Measurements from ENCODE around the gene CASP4.

Gene CASP4

DNA sequence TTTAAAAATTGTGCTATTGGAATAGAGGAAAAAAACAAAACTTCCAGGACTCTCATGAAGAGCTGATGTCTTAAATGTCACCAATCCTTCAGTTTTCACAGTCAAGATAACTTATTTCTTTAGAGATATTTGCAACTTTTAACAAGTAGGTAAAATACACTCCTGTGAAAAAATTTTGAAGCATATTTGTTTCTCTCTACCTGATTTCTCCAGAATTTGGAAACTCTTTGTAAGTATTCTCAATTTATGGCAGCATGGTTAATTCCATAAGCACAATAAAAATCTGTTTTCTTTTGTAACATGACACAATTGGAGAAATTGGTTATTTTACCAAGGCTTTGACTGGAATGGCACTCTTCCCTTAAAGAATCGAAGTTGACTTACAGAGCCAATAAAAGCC lies 4.1 kb downstream of the CASP4 start:
- Histone ChIP-seq H3K9me3 (ENCODE audit: control insufficient read depth, insufficient read depth, low read depth, low read length) (no peaks in the 10 kb centered on the region), H3K27ac (ENCODE audit: extremely low read depth, low read depth, low read length) (no peak overlapping the region), H3K4me3 (ENCODE audit: low read depth, low read length) (no peak overlapping the region), H3K36me3 (ENCODE audit: control insufficient read depth in 2 of 2, insufficient read depth in 1 of 2, low read length in 2 of 2) (no peaks in the 10 kb centered on the region), H3K4me1 (ENCODE audit: control insufficient read depth, insufficient read depth, low read length) (no peaks in the 10 kb centered on the region)
- CTCF ChIA-PET: no interaction called here
- TF ChIP-seq ZNF791 (tag by site-specific recombination; IDR thresholded peaks at IDR 0.05): no peak
- peak; percentile 91 for TF ChIP-seq SETDB1 (IDR thresholded peaks at IDR 0.05; ENCODE audit: insufficient read length, low read length)
- TF ChIP-seq ZNF549 (tag by site-specific recombination; IDR thresholded peaks at IDR 0.05): no peak
- POLR2A ChIA-PET: no interaction called here

DNA sequence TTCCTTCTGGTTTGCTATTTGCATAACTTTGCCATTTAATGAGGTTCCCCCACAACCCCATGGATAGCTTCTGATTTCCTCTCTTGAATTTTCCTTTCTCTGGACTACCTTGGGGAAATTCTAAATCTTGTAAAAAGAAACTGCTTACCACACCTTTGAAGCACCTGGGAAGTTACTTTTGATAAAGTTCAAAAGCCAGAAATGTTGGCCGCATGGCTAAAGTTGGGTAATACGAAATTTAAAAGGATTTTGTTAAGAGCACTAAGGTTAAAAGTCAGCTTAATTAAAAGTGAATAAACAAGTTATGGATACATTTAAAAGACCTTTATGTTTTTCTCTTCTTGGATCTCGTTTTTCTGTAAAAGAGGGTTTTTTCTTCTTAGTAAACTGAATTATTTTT lies 5.5 kb downstream of the CASP4 start:
- H3K9me3 ChIP-seq (ENCODE audit: control insufficient read depth, insufficient read depth, low read depth, low read length): no peaks in the 10 kb centered on the region
- no peak overlapping the region for H3K4me3 ChIP-seq (ENCODE audit: low read depth, low read length)
- no peak for TF ChIP-seq ZNF76 (tag by site-specific recombination; IDR thresholded peaks at IDR 0.05; ENCODE audit: borderline replicate concordance, low read depth)
- TF ChIP-seq ZNF174 (tag by site-specific recombination; IDR thresholded peaks at IDR 0.05): no peak
- no peak for TF ChIP-seq ZNF248 (tag by site-specific recombination; IDR thresholded peaks at IDR 0.05)
- no peak for TF ChIP-seq ZNF544 (tag by site-specific recombination; IDR thresholded peaks at IDR 0.05)
- TF ChIP-seq ZNF777 (tag by site-specific recombination; IDR thresholded peaks at IDR 0.05; ENCODE audit: borderline replicate concordance): no peak
- TF ChIP-seq, protein P1, sequence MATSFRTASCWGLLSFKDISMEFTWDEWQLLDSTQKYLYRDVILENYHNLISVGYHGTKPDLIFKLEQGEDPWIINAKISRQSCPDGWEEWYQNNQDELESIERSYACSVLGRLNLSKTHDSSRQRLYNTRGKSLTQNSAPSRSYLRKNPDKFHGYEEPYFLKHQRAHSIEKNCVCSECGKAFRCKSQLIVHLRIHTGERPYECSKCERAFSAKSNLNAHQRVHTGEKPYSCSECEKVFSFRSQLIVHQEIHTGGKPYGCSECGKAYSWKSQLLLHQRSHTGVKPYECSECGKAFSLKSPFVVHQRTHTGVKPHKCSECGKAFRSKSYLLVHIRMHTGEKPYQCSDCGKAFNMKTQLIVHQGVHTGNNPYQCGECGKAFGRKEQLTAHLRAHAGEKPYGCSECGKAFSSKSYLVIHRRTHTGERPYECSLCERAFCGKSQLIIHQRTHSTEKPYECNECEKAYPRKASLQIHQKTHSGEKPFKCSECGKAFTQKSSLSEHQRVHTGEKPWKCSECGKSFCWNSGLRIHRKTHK (tag by site-specific recombination; IDR thresholded peaks at IDR 0.05): no peak
- no peak for TF ChIP-seq ZNF623 (tag by site-specific recombination; IDR thresholded peaks at IDR 0.05)
- TF ChIP-seq ZNF37A (tag by site-specific recombination; IDR thresholded peaks at IDR 0.05): no peak
- no peaks in the 10 kb centered on the region for H3K36me3 ChIP-seq (ENCODE audit: control insufficient read depth in 2 of 2, insufficient read depth in 1 of 2, low read length in 2 of 2)
- CTCF ChIA-PET: interaction anchor here (0.7 to 1.4 kb wide), 2 partner anchors 19 to 63 kb away, joined by 3 read pairs; no protein-coding TSS in a partner anchor
- H3K27ac ChIP-seq (ENCODE audit: extremely low read depth, low read depth, low read length): no peak overlapping the region
- no peaks in the 10 kb centered on the region for H3K4me1 ChIP-seq (ENCODE audit: control insufficient read depth, insufficient read depth, low read length)
- POLR2A ChIA-PET: no interaction called here

DNA sequence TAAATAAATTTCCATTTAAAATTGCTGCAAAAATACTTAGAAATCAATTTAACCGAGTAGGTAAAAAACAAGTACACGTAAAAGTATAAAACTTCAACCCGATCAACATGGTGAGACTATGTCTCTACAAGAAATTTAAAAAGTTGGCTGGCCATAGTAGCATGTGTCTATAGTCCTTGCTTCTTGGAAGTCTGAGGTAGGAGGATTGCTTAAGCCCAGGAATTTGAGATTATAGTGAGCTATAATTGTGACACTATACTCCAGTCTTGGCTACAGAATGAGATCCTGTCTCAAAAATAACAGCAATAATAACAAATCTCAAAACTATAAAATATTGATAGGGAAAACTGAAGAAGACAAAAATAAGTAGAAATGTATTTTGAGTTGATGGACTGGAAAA lies 11.1 kb downstream of the CASP4 start:
- H3K36me3 ChIP-seq (ENCODE audit: control insufficient read depth in 2 of 2, insufficient read depth in 1 of 2, low read length in 2 of 2): no peaks in the 10 kb centered on the region
- CTCF ChIA-PET: interaction anchor here (2.3 kb wide), 1 partner anchor 10 kb away, joined by 13 read pairs; no protein-coding TSS in a partner anchor
- no peaks in the 10 kb centered on the region for H3K9me3 ChIP-seq (ENCODE audit: control insufficient read depth, insufficient read depth, low read depth, low read length)
- no peak overlapping the region for H3K4me3 ChIP-seq (ENCODE audit: low read depth, low read length)
- H3K4me1 ChIP-seq (ENCODE audit: control insufficient read depth, insufficient read depth, low read length): no peaks in the 10 kb centered on the region
- no peak overlapping the region for H3K27ac ChIP-seq (ENCODE audit: extremely low read depth, low read depth, low read length)
- POLR2A ChIA-PET: no interaction called here
- TF ChIP-seq ZNF76 (tag by site-specific recombination; IDR thresholded peaks at IDR 0.05; ENCODE audit: borderline replicate concordance, low read depth) (no peak), ZEB2 (tag by site-specific recombination; IDR thresholded peaks at IDR 0.05) (no peak), ZNF473 (tag by site-specific recombination; IDR thresholded peaks at IDR 0.05) (no peak), ZNF501 (tag by site-specific recombination; IDR thresholded peaks at IDR 0.05) (no peak), ZNF146 (tag by site-specific recombination; IDR thresholded peaks at IDR 0.05) (no peak), SP2 (tag by site-specific recombination; IDR thresholded peaks at IDR 0.05) (no peak), ZNF544 (tag by site-specific recombination; IDR thresholded peaks at IDR 0.05) (no peak), TRIM28 (IDR thresholded peaks at IDR 0.05; ENCODE audit: borderline replicate concordance, low read length) (no peak)
- TF ChIP-seq, protein P1 (tag by site-specific recombination; IDR thresholded peaks at IDR 0.05): no peak
- TF ChIP-seq, protein P2, sequence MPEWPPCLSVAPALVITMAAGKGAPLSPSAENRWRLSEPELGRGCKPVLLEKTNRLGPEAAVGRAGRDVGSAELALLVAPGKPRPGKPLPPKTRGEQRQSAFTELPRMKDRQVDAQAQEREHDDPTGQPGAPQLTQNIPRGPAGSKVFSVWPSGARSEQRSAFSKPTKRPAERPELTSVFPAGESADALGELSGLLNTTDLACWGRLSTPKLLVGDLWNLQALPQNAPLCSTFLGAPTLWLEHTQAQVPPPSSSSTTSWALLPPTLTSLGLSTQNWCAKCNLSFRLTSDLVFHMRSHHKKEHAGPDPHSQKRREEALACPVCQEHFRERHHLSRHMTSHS (tag by site-specific recombination; IDR thresholded peaks at IDR 0.05): no peak

Measured in HEK293 (cell line).